Epithelial cell of proximal tubule (primary cell): ENCODE results near the gene GABARAPL2. TPM values are rescaled to one million over a fixed set of nuclear protein-coding genes. Genes with fewer than 3 reads are reported as not detected.

Source experiments
- DNase-seq: peaks from one replicate; pipeline ENCODE4 v3.0.0-alpha.2; 2011; ENCODE audit warnings: low read depth
- H3K4me3 ChIP-seq: 2 replicates; pipeline ENCODE4 v1.5.1; 2011; ENCODE audit warnings: low read depth, mild to moderate bottlenecking, low read length
- CTCF ChIP-seq: conservative IDR thresholded peaks from 2 replicates; pipeline ENCODE4 v1.5.1; 2012; ENCODE audit warnings: low read depth, mild to moderate bottlenecking, low read length
- total RNA-seq: library from RNA; depleted of rRNA; stranded (reverse); fragments of >200 nt; gene quantifications from 2 replicates; pipeline ENCODE4 v1.2.3, GENCODE V29; 2015

Gene GABARAPL2
- total RNA-seq, 1 donor from 2014 or later = 79.8 TPM

- TF ChIP-seq CTCF = no peak
- H3K4me3 ChIP-seq = peak overlapping the region; percentile 75
- no peak for DNase-seq
Observed at GRCh38 chr16:75556431-75556950, 9.7 kb upstream of the GABARAPL2 start.

GRCh38 chr16:75558846-75559401 is 7.3 kb upstream of the GABARAPL2 start:
- no peak overlapping the region for H3K4me3 ChIP-seq
- DNase-seq = no peak
- no peak for TF ChIP-seq CTCF

- DNase-seq = no peak
- no peak for TF ChIP-seq CTCF
- H3K4me3 ChIP-seq = no peak overlapping the region
Observed at GRCh38 chr16:75559564-75560372, 6.4 kb upstream of the GABARAPL2 start.

GRCh38 chr16:75565640-75566039 is 539 bp upstream of the GABARAPL2 start:
- H3K4me3 ChIP-seq = peak overlapping the region; percentile 98
- no peak for DNase-seq
- TF ChIP-seq CTCF = no peak

GRCh38 chr16:75566758-75567255 is 628 bp downstream of the GABARAPL2 start:
- peak overlapping the region; percentile 98 for H3K4me3 ChIP-seq
- no peak for DNase-seq
- no peak for TF ChIP-seq CTCF

- H3K4me3 ChIP-seq = no peak overlapping the region
- no peak for TF ChIP-seq CTCF
- DNase-seq = no peak
Observed at GRCh38 chr16:75567911-75568310, 1.7 kb downstream of the GABARAPL2 start.
